GM18867 (cell line): ENCODE data around the gene ITPR3.
"Not testable (repeated sequence)": the region's sequence is repeated elsewhere in the genome, so short reads cannot be mapped to it uniquely, and the experiment has no call there.

ENCODE experiments used
- ATAC-seq: cut with Tn5 transposase; IDR thresholded peaks from one replicate; pipeline ENCODE4 v1.9.1; 2021; ENCODE audit warnings: mild to moderate bottlenecking, moderate library complexity; ENCODE audit not compliant: unreplicated experiment

The ITPR3 gene

GRCh38 chr6:33590531-33591198 is 30.5 kb upstream of the ITPR3 start:
- ATAC-seq: no peak

GRCh38 chr6:33591424-33592032 is 29.6 kb upstream of the ITPR3 start:
- ATAC-seq: no peak

DNA sequence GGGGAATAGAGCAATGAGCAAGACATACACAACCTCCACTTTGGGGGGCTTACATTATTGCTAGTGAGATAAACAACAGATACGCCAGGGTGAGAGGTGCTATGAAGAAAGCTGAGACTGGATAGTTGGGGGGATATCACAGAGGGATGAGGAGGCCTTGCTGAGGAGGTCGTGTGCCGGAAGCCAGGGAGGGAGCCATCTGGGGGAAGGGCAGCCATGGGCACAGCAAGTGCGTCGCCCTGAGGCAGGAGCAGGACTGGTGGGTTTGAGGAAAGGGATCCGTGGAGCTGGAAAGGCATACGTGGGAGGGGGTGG is 28.9 kb upstream of the ITPR3 start:
- ATAC-seq: no peak

DNA sequence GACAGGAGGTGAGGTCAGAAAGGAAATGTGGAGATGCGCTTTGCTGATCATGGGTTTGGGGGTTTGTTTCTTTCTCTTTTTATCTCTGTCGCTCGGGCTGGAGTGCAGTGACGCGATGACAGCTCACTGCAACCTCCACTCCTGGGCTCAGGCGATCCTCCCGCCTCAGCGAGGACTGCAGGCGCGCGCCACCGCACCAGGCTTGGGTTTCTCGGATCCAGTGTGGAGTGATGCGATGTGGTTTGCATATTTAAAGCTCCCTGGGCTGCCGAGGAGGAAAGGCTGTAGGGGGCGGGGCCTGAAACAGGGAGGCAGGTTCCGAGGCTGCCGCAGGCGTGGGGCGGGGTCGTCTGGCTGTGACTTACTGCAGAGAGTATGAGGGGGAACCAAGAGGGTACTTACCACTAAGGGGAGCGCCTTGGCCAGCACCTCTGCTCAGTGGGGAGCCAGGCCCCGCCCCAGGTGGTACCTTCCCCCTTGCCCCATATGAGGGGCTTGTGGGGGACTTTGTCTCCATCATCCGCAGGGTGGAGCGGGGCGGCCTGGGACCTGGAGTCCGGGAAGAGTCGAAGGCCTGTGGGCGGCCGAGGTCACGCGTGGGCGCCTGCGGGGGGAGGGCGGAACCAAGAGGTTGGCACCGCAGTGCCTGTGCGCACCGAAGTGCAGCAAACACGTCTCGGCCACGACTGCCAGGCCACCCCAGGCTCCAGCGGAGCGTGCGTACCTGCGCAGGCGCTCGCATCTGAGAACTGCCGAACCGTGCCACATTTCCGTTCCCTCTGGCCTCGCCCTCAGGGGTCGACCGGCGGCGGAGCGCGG is 28.3 kb upstream of the ITPR3 start:
- ATAC-seq: no peak

- ATAC-seq: no peak
Measured at GRCh38 chr6:33593414-33593727, 27.8 kb upstream of the ITPR3 start.

- no peak for ATAC-seq
Measured at GRCh38 chr6:33595001-33595846, 25.9 kb upstream of the ITPR3 start.

GRCh38 chr6:33596894-33597293 is 24.2 kb upstream of the ITPR3 start:
- not testable (repeated sequence) for ATAC-seq

DNA sequence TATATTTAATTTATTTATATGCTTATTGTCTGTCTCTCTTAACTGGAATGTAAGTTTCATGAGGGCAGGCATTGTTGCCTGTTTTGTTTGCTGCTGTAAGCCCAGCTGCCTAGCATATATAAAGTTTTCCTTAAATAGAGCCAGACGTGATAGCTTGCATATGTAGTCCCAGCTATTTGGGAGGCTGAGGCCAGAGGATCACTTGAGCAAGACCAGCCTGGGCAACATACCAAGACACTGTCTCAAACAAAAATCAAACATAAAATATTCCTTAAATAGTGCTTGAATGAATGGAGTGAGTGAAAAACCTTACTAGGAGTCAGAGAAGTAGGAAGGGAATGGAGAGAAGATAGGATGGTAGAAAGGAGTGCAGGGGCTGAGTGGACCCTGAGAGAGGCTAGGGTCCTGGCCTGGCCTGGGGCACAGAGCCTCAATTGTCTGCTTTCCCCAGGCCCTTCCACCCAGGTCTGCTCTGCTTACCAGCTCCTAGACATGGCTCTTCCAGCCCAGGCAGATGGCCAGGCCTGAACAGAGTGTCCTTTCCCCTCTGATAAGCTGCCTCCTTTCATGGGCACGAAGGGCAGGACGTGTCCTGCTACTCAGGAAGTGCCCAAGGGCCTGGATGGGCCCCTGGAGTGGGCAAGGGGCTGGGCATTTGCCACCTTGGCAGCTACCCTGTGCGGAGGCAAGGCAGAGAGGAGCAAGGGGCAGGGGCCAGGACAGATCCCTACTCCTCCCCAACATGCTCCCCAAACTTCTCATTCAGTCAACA is 23.4 kb upstream of the ITPR3 start:
- ATAC-seq: no peak

DNA sequence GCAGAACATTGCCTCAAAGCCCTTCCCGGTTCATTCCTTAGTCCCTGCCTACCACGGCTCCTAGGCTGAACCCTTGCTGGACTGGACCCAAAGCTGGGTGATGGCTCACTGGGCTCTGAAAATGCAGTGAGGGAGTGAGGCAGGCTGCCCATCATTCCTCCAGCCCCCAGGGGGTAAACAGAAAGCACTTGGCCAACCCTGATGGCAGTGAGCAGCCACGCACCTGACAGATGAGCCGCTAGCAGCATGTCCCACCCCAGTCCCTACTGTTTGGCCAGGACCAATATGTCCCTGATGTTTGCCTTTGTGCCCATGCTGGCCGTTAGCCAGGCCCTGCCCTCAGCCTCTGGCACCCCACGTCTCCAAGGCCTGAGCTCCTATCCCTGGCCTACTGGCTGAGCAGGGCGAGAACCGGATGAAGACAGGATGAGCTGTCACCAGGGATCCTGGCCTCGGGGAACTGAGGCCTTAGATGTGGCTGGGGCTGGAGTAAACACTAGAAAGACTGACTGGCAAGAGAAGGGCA is 21.6 kb upstream of the ITPR3 start:
- no peak for ATAC-seq

- no peak for ATAC-seq
Measured at GRCh38 chr6:33600761-33601160, 20.4 kb upstream of the ITPR3 start.

DNA sequence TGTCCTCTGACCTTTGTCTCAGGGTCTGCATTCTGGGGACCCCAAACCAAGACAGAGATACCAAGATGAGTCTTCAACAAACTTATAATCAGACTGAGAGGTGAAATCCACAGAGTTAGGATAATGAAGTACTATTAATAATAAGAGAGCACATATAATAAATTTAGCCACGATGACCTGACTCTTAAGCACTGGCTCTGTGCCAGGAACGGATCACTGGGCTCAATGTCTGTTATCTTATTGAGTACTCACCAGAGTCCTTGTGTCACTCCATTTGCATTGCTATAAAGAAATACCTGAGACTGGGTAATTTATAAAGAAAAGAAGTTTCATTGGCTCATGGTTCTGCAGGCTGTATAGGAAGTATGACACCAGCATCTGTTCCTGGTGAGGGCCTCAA is 18.9 kb upstream of the ITPR3 start:
- ATAC-seq: no peak

DNA sequence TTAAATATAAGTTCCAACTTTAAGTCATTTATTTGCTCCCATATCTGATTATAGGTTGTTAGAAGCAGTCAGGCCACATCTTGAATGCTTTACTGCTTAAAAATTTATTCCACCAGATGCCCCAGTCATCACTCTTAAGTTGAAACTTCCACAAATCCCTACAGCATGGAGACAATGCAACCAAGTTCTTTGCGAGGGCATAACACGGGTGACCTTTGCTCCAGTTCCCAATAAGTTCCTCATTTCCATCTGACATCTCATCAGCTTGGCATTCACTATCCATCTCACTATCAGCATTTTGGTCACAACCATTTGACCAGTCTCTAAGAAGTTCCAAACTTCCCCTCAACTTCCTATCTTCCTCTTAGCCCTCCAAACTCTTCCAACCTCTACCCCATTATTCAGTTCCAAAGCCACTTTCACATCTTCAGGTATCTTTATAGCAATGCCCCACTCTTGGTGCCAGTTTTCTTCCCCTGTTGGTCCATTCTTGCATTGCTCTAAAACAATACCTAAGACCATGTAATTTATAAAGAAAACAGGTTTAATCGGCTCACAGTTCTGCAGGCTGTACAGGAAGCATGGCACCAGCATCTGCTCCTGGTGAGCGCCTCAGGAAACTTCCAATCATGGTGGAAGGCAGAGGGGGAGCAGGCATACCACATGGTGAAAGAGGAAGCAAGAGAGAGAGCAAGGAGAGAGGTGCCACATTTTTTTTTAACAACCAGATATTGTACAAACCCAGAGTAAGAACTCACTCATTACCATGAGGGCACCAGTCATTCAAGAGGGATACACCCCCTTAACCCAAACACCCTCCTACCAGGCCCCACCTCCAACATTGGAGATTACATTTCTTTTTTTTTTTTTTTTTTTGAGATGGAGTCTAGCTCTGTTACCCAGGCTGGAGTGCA is 15.9 kb upstream of the ITPR3 start:
- ATAC-seq: no peak

DNA sequence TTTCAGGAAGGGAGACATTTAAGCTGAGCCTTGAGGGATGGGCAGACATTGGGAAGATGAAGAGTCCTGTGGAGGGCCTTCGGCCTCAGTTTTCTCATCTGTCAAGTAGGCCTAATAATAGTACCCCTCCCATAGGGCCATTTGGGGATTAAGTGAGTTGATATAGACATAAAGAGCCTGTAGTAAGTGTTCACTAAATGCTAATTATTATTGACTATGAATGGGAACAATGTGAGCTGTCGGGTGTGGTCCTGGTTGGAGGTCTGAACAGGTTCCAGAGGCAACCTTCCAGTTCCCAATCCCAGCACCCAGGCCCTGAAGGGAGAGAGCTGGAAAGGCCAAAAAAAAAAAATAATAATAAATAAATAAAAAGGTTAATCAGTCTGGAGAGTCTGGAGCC is 14.5 kb upstream of the ITPR3 start:
- ATAC-seq: no peak

DNA sequence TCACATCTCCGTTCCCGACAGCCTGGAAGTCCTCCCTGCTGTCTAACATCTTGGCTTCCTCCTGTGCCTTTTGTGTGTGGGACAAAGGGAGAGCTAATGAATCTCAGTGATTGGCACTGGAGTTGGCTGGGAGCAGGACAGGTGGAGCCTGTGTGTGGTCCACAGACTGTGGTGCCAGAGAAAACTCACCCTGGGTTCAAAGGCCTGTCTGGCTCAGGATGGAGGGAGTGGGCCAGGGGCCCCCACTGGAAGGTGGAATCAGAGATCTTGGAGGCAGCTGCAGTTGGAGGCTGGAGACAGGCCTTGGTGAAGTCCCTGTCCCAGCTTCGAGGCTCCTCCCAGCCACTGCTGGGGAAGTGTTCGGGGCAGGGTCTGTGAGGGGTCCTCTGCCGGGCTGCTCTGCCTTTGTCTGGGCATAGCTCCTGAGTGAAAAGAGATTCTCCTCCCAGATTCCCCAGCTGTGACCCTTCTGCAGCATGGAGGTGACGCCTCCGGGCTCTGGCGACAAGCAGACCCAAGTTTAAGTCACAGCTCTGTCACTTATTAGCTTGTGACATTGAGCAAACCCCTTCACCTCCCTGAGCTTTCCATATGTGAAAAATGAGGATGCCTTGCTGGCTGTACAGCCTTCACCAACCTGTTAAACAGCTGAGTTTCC is 13.9 kb upstream of the ITPR3 start:
- ATAC-seq: no peak

DNA sequence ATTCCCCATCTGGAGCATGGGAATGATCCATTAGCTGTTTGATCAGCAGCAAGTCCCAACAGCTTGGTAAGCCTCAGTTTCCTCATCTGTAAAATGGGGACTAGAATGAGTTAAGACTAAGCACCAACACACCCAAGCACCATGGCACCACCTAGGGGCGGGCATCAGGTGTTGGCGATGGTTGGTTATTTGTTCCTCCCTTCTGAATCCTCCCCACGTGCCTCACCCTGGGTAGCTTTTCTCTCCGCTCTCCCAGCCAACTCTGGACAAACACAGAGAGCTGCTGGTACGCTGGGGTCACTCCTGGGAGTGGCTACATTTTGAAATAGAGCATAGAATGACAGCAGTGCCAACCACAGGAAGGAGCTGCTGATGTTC is 13.3 kb upstream of the ITPR3 start:
- no peak for ATAC-seq

GRCh38 chr6:33609019-33609418 is 12.1 kb upstream of the ITPR3 start:
- no peak for ATAC-seq

- ATAC-seq: no peak
Measured at GRCh38 chr6:33609528-33609927, 11.6 kb upstream of the ITPR3 start.

DNA sequence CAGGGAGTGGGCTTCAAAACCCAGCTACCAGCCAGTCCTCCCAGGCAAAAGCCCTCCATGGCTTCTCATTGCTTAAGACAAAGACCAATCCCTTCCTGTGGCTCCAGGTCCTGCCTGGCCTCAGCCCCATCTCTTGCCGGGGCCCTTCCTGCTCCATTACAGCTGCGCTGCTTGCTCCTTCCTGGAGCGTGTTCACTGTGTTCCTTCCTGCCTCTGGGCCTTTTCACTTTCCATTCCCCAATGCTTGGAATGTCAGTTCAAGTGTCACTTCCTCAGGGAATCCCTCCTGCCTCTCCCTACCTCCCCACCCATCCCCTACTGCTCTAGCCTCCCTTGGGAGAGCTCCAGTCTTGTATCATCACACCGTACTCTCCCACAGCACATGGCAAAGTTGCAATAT is 11.1 kb upstream of the ITPR3 start:
- no peak for ATAC-seq
